A549 (cell line): Measurements from ENCODE around the gene ABCA13.

Experiments used
- CEBPB ChIP-seq, 2 experiments: fragments of >200 bp in 1 of 2; sonication (Bioruptor Twin) in 1 of 2; formaldehyde crosslinking in 1 of 2; IDR thresholded peaks; 2 replicates each; pipeline ENCODE4 v1.6.1; 2012 to 2016
- EHMT2 ChIP-seq: fragments of 200-600 bp; sonication (generic); IDR thresholded peaks from 2 replicates; pipeline ENCODE4 v1.6.1; 2016; ENCODE audit warnings: antibody characterized with exemption, low read depth, mild to moderate bottlenecking, moderate library complexity
- NR3C1 ChIP-seq: fragments of >200 bp; sonication (Bioruptor Twin); formaldehyde crosslinking; IDR thresholded peaks from 3 replicates; pipeline ENCODE4 v1.6.1; 2017
- POLR2A ChIP-seq: IDR thresholded peaks from 2 replicates; pipeline ENCODE4 v1.6.1; 2012; ENCODE audit warnings: mild to moderate bottlenecking, low read length
- RAD21 ChIP-seq, 2 experiments: fragments of >200 bp in 1 of 2; sonication (Bioruptor Twin) in 1 of 2; formaldehyde crosslinking in 1 of 2; IDR thresholded peaks in 1 of 2; conservative IDR thresholded peaks in 1 of 2; 2 replicates in 1 of 2; 3 replicates in 1 of 2; pipeline ENCODE4 v1.6.1; 2012 to 2018; ENCODE audit warnings: inconsistent platforms in 1 of 2
- TP53 ChIP-seq: fragments of 250-450 bp; sonication (Bioruptor Pico); IDR thresholded peaks from 2 replicates; pipeline ENCODE4 v1.5.0; 2021; ENCODE audit warnings: mild to moderate bottlenecking, moderate library complexity
- TF ChIP-seq, protein P1 (sequence below): fragments of >200 bp; sonication (Bioruptor Twin); formaldehyde crosslinking; IDR thresholded peaks from 3 replicates; pipeline ENCODE4 v1.5.1; 2016
- TF ChIP-seq, protein P2 (sequence below): fragments of 250-450 bp; sonication (Bioruptor Pico); IDR thresholded peaks from 2 replicates; pipeline ENCODE4 v1.5.0; 2021; ENCODE audit warnings: mild to moderate bottlenecking, moderate library complexity, borderline replicate concordance

DNA sequence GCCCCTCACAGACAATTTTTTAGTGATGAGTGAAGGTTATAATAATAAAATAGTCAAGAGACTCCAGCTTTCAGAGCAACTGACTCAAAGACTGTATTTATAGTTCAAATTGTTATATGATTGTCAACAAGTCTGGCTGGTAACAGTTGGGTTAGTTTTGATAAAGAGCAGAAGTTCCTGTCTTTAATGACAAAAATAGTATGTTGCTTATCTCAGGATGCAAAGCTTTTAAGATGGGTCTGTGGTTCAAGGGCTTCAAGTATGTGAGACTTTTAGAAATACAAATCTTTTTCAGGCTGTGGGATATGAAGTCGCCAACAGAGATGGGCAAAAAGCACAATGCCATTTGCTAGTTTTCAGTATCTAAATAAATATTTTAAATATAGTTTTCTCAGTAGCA, 118.4 kb downstream of the ABCA13 start:
- TF ChIP-seq, protein P1, sequence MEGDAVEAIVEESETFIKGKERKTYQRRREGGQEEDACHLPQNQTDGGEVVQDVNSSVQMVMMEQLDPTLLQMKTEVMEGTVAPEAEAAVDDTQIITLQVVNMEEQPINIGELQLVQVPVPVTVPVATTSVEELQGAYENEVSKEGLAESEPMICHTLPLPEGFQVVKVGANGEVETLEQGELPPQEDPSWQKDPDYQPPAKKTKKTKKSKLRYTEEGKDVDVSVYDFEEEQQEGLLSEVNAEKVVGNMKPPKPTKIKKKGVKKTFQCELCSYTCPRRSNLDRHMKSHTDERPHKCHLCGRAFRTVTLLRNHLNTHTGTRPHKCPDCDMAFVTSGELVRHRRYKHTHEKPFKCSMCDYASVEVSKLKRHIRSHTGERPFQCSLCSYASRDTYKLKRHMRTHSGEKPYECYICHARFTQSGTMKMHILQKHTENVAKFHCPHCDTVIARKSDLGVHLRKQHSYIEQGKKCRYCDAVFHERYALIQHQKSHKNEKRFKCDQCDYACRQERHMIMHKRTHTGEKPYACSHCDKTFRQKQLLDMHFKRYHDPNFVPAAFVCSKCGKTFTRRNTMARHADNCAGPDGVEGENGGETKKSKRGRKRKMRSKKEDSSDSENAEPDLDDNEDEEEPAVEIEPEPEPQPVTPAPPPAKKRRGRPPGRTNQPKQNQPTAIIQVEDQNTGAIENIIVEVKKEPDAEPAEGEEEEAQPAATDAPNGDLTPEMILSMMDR: no peak
- TF ChIP-seq CEBPB (IDR thresholded peaks at IDR 0.05) (no peak), POLR2A (no peak), RAD21 (conservative IDR thresholded peaks at IDR 0.05 in 1 of 2, IDR thresholded peaks at IDR 0.05 in 1 of 2) (no peak), TP53 (CRISPR knock-in tag) (no peak), NR3C1 (no peak), EHMT2 (no peak)
- TF ChIP-seq, protein P2, sequence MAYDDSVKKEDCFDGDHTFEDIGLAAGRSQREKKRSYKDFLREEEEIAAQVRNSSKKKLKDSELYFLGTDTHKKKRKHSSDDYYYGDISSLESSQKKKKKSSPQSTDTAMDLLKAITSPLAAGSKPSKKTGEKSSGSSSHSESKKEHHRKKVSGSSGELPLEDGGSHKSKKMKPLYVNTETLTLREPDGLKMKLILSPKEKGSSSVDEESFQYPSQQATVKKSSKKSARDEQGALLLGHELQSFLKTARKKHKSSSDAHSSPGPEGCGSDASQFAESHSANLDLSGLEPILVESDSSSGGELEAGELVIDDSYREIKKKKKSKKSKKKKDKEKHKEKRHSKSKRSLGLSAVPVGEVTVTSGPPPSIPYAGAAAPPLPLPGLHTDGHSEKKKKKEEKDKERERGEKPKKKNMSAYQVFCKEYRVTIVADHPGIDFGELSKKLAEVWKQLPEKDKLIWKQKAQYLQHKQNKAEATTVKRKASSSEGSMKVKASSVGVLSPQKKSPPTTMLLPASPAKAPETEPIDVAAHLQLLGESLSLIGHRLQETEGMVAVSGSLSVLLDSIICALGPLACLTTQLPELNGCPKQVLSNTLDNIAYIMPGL (CRISPR knock-in tag): no peak
